ENCODE measurements around the gene PARD3. TPM values are rescaled to one million over a fixed set of nuclear protein-coding genes. Genes with fewer than 3 reads are reported as not detected.

The PARD3 gene
- total RNA-seq, 2 donors from 2014 or later = 59.6 to 74.6 TPM

DNA sequence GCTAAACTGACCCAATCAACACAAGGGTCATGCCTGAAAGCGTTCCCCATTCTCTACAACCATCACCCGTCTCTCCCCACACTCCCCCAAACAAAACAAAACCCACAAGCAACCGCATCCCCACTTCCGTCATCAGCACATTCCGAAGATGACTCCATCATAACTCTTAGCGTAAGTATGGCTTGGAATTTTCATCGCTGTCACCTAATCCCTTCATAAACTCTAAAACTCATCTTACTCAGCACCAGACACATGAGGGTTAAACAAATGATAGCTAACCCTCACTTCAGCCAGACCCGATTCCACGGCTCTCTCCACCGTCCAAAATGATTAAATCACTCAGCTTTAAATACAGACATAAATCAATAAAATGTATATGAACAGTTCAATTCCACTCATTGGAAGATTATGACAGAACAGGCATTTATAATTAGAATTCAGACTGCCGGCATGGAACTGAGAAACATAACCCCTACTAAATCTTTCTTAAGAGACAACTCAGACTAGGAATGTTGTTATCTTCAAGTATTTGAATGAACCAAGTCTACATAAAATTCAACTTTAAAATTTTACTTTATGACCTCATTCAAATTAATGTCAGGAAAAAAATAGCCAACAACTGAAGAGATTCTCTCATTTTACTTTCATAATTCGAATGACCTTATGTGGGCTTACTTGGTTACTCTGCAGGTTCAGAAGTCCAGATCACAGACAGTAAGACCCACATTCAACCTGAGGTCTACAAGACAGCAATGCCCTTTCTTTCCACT is 215.9 kb downstream of the PARD3 start:
- Mint-ChIP-seq H3K36me3 (ENCODE audit: low read depth) (no peaks in the 10 kb centered on the region), H3K9me3 (no peaks in the 10 kb centered on the region), H3K27me3 (ENCODE audit: insufficient read depth) (no peaks in the 10 kb centered on the region), H3K4me3 (no peak overlapping the region), H3K27ac (peak overlapping the region; percentile 5), H3K4me1 (peaks cover 15% of the 10 kb centered on the region)
- 94% methylated on average over 9 to 12 of the region's 12 CpGs for WGBS, 2 experiments (ENCODE audit: insufficient coverage in 1 of 2, insufficient read length in 1 of 2)
- H3K4me3 ChIP-seq (ENCODE audit: low read length) = no peak overlapping the region
- no peak overlapping the region for H3K27ac ChIP-seq (ENCODE audit: low read depth, low read length)
- no peak overlapping the region for H3K9ac ChIP-seq (ENCODE audit: extremely low read depth, low read length, poor library complexity, severe bottlenecking)
- no peak for DNase-seq
- no peaks in the 10 kb centered on the region for H3K9me3 ChIP-seq (ENCODE audit: control insufficient read depth, low read length)
- H3K4me1 ChIP-seq (ENCODE audit: control insufficient read depth, insufficient read depth, low read length) = no peaks in the 10 kb centered on the region
- no peaks in the 10 kb centered on the region for H3K36me3 ChIP-seq (ENCODE audit: control insufficient read depth, insufficient read depth, low read length)
- H3K27me3 ChIP-seq (ENCODE audit: control insufficient read depth, insufficient read depth, low read length, poor library complexity, severe bottlenecking) = no peaks in the 10 kb centered on the region
- TF ChIP-seq, protein P1, sequence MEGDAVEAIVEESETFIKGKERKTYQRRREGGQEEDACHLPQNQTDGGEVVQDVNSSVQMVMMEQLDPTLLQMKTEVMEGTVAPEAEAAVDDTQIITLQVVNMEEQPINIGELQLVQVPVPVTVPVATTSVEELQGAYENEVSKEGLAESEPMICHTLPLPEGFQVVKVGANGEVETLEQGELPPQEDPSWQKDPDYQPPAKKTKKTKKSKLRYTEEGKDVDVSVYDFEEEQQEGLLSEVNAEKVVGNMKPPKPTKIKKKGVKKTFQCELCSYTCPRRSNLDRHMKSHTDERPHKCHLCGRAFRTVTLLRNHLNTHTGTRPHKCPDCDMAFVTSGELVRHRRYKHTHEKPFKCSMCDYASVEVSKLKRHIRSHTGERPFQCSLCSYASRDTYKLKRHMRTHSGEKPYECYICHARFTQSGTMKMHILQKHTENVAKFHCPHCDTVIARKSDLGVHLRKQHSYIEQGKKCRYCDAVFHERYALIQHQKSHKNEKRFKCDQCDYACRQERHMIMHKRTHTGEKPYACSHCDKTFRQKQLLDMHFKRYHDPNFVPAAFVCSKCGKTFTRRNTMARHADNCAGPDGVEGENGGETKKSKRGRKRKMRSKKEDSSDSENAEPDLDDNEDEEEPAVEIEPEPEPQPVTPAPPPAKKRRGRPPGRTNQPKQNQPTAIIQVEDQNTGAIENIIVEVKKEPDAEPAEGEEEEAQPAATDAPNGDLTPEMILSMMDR (conservative IDR thresholded peaks at IDR 0.05) = no peak

DNA sequence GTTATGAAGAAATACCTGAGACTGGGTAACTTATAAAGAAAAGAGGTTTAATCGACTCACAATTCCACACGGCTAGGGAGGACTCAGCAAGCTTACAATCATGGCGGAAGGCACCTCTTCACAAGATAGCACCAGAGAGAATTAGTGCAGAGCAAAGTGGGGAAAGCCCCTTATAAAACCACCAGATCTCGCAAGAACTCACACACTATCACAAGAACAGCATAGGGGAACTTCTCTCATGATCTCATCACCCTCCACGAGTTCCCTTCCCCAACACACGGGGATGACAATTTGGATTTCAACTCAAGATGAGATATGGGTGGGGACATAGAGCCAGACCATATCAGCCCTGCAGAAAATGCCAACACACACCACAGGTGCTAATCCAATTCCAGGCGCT is 218.7 kb downstream of the PARD3 start:
- Mint-ChIP-seq H3K27ac (peak overlapping the region; percentile 16), H3K9me3 (no peaks in the 10 kb centered on the region), H3K36me3 (ENCODE audit: low read depth) (no peaks in the 10 kb centered on the region), H3K4me1 (peaks cover 33% of the 10 kb centered on the region), H3K27me3 (ENCODE audit: insufficient read depth) (no peaks in the 10 kb centered on the region), H3K4me3 (no peak overlapping the region)
- WGBS, 2 experiments (ENCODE audit: insufficient coverage in 1 of 2, insufficient read length in 1 of 2) = 83 to 87% methylated on average over 3 to 7 of the region's 7 CpGs
- H3K4me3 ChIP-seq (ENCODE audit: low read length) = no peak overlapping the region
- H3K27ac ChIP-seq (ENCODE audit: low read depth, low read length) = no peak overlapping the region
- no peaks in the 10 kb centered on the region for H3K9me3 ChIP-seq (ENCODE audit: control insufficient read depth, low read length)
- H3K36me3 ChIP-seq (ENCODE audit: control insufficient read depth, insufficient read depth, low read length) = no peaks in the 10 kb centered on the region
- TF ChIP-seq, protein P1 (conservative IDR thresholded peaks at IDR 0.05) = no peak
- peaks cover 3% of the 10 kb centered on the region for H3K4me1 ChIP-seq (ENCODE audit: control insufficient read depth, insufficient read depth, low read length)
- H3K9ac ChIP-seq (ENCODE audit: extremely low read depth, low read length, poor library complexity, severe bottlenecking) = no peak overlapping the region
- no peaks in the 10 kb centered on the region for H3K27me3 ChIP-seq (ENCODE audit: control insufficient read depth, insufficient read depth, low read length, poor library complexity, severe bottlenecking)
- DNase-seq = no peak

DNA sequence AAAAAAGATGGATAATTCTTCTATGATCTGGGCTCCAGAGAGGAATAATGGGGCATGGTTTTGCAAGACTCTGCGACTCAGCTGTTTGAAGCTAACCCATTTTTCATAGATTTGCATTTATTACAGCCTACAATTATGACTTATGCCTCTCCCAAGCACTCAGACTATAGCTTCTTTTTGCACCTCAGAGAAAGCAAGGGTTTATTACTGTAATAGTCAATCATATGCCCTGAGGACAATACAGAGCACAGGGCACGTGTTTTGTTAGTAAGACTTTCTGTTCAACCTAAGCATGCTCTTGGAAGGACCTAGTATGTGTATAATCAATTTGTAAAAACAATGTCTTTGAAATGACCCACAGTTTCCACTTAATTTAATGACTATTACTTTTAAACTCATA is 221.2 kb downstream of the PARD3 start:
- H3K27me3 Mint-ChIP-seq (ENCODE audit: insufficient read depth) = no peaks in the 10 kb centered on the region
- no peak overlapping the region for H3K27ac ChIP-seq (ENCODE audit: low read depth, low read length)

More for the DNA sequence above, 221.2 kb downstream of the PARD3 start:
- no peak for DNase-seq
- Histone ChIP-seq H3K4me1 (ENCODE audit: control insufficient read depth, insufficient read depth, low read length) (peaks cover 3% of the 10 kb centered on the region), H3K36me3 (ENCODE audit: control insufficient read depth, insufficient read depth, low read length) (no peaks in the 10 kb centered on the region), H3K27me3 (ENCODE audit: control insufficient read depth, insufficient read depth, low read length, poor library complexity, severe bottlenecking) (no peaks in the 10 kb centered on the region), H3K4me3 (ENCODE audit: low read length) (no peak overlapping the region), H3K9ac (ENCODE audit: extremely low read depth, low read length, poor library complexity, severe bottlenecking) (no peak overlapping the region), H3K9me3 (ENCODE audit: control insufficient read depth, low read length) (no peaks in the 10 kb centered on the region)
- no peak overlapping the region for H3K4me3 Mint-ChIP-seq
- no peaks in the 10 kb centered on the region for H3K9me3 Mint-ChIP-seq
- H3K4me1 Mint-ChIP-seq = peaks cover 38% of the 10 kb centered on the region
- H3K27ac Mint-ChIP-seq = no peak overlapping the region
- TF ChIP-seq, protein P1 (conservative IDR thresholded peaks at IDR 0.05) = no peak
- H3K36me3 Mint-ChIP-seq (ENCODE audit: low read depth) = peaks cover 4% of the 10 kb centered on the region
- WGBS, 2 experiments (ENCODE audit: insufficient coverage in 1 of 2, insufficient read length in 1 of 2) = 95 to 100% methylated on average over 2 of the region's 2 CpGs

Data from endodermal cell (in vitro differentiated cells).